MM.1S (cell line): Measurements from ENCODE around the gene STEAP1.

Experiments used
- DNase-seq: peaks from one replicate; pipeline ENCODE4 v3.0.0-alpha.2; 2015
- H2AFZ ChIP-seq: fragments of 300-600 bp; sonication (generic); 2 replicates; pipeline ENCODE4 v1.6.0; 2016; ENCODE audit warnings: antibody characterized with exemption, low read length
- H3F3A ChIP-seq: fragments of 300-600 bp; sonication (generic); 2 replicates; pipeline ENCODE4 v1.6.1; 2016; ENCODE audit warnings: mild to moderate bottlenecking, antibody characterized with exemption, low read length, moderate library complexity, mixed read lengths; ENCODE audit not compliant: insufficient read depth
- H3K27ac ChIP-seq: fragments of 300-600 bp; sonication (generic); 2 replicates; pipeline ENCODE4 v1.5.1; 2016; ENCODE audit warnings: mild to moderate bottlenecking, low read length
- H3K27me3 ChIP-seq: fragments of 300-600 bp; sonication (generic); replicated peaks from 2 replicates; pipeline ENCODE4 v1.6.0; 2016; ENCODE audit warnings: low read length; ENCODE audit not compliant: insufficient read depth
- H3K36me3 ChIP-seq: fragments of 300-600 bp; sonication (generic); replicated peaks from 2 replicates; pipeline ENCODE4 v1.6.1; 2016; ENCODE audit warnings: mild to moderate bottlenecking, low read length, mixed read lengths; ENCODE audit not compliant: insufficient read depth
- H3K4me1 ChIP-seq: fragments of 300-600 bp; sonication (generic); 2 replicates; pipeline ENCODE4 v1.6.1; 2016; ENCODE audit warnings: low read length, mixed read lengths
- H3K4me2 ChIP-seq: fragments of 300-600 bp; sonication (generic); 2 replicates; pipeline ENCODE4 v1.6.0; 2016; ENCODE audit warnings: low read depth, low read length
- H3K4me3 ChIP-seq: fragments of 300-600 bp; sonication (generic); 2 replicates; pipeline ENCODE4 v1.5.1; 2016; ENCODE audit warnings: low read length, mixed read lengths
- H3K79me2 ChIP-seq: fragments of 300-600 bp; sonication (generic); 2 replicates; pipeline ENCODE4 v1.6.1; 2016; ENCODE audit warnings: mixed run types, low read length, mixed read lengths
- H3K9ac ChIP-seq: fragments of 300-600 bp; sonication (generic); 2 replicates; pipeline ENCODE4 v1.6.1; 2016; ENCODE audit warnings: low read length, mixed read lengths
- H3K9me2 ChIP-seq: fragments of 300-600 bp; sonication (generic); replicated peaks from 2 replicates; pipeline ENCODE4 v1.6.1; 2016; ENCODE audit warnings: mild to moderate bottlenecking, low read length, mixed read lengths; ENCODE audit not compliant: insufficient read depth
- H3K9me3 ChIP-seq: fragments of 300-600 bp; sonication (generic); replicated peaks from 2 replicates; pipeline ENCODE4 v1.6.1; 2016; ENCODE audit warnings: mild to moderate bottlenecking, low read length, mixed read lengths; ENCODE audit not compliant: insufficient read depth
- H4K20me1 ChIP-seq: fragments of 300-600 bp; sonication (generic); 2 replicates; pipeline ENCODE4 v1.6.1; 2016; ENCODE audit warnings: mild to moderate bottlenecking, low read length, moderate library complexity, mixed read lengths; ENCODE audit not compliant: insufficient read depth
- EZH2 ChIP-seq: fragments of 300-600 bp; sonication (generic); optimal IDR thresholded peaks from 2 replicates; pipeline ENCODE3; 2017; ENCODE audit warnings: low read depth, mild to moderate bottlenecking, antibody characterized with exemption, low read length, mixed read lengths
- EZH2phosphoT487 ChIP-seq: fragments of 300-600 bp; sonication (generic); IDR thresholded peaks from 2 replicates; pipeline ENCODE4 v1.6.1; 2018; ENCODE audit warnings: antibody characterized with exemption, low read length
- TF ChIP-seq, protein P1 (sequence below): fragments of 300-600 bp; sonication (generic); IDR thresholded peaks from 2 replicates; pipeline ENCODE4 v1.5.1; 2016; ENCODE audit warnings: antibody characterized with exemption, low read length, mixed read lengths

STEAP1 gene

DNA sequence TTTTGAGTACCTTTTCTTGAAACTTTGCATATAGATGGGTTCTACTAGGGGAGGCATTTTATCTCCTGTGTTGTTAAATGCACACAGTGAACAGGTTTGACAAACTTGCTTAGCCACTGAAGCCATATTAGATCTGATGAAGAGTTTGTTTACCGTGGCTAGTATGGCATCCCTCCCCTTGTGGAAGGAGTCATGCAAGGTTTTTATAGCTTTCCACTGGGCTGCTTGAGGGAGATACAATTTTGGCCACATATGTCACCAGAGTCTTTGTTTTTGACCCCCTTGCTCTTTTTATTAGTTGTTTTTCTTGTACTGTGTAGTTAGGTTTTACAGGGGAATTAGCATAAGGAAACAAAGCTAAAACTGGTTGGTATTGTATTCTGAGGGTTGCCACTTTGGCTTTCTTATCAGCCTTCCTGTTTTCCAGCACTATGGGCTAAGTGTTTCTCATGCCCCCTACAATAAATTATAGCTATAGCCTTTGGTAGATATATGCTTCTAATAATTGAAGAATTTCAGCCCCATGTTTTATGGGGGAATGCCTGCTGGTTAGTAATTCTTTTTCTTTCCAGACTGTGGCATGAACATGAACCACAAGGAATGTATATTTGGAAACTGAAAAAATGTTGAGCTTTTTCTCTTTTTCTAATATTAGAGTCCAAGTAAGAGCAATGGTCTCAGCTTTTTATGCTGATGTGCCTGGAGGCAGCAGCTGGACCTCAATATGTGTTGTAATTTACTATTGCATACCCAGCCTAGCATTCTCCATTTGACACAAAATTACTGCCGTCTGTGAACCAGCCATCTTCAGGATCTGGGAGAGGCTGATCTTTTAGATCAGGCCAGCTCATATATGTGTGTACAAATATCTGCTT lies 38.8 kb downstream of the STEAP1 start:
- DNase-seq, result peak; percentile 26
- H3K4me3 ChIP-seq, result no peak overlapping the region
- H4K20me1 ChIP-seq, result no peaks in the 10 kb centered on the region
- 0 out of 2 replicates have a peak, but pooled peaks cover 7% of the 10 kb centered on the region for H3K4me1 ChIP-seq
- H3K9ac ChIP-seq, result no peak overlapping the region
- no peaks in the 10 kb centered on the region for H3K36me3 ChIP-seq
- no peak overlapping the region for H2AFZ ChIP-seq
- no peaks in the 10 kb centered on the region for H3K9me2 ChIP-seq
- TF ChIP-seq, protein P1, sequence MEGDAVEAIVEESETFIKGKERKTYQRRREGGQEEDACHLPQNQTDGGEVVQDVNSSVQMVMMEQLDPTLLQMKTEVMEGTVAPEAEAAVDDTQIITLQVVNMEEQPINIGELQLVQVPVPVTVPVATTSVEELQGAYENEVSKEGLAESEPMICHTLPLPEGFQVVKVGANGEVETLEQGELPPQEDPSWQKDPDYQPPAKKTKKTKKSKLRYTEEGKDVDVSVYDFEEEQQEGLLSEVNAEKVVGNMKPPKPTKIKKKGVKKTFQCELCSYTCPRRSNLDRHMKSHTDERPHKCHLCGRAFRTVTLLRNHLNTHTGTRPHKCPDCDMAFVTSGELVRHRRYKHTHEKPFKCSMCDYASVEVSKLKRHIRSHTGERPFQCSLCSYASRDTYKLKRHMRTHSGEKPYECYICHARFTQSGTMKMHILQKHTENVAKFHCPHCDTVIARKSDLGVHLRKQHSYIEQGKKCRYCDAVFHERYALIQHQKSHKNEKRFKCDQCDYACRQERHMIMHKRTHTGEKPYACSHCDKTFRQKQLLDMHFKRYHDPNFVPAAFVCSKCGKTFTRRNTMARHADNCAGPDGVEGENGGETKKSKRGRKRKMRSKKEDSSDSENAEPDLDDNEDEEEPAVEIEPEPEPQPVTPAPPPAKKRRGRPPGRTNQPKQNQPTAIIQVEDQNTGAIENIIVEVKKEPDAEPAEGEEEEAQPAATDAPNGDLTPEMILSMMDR, result no peak
- TF ChIP-seq EZH2phosphoT487 (no peak), EZH2 (no peak)
- no peaks in the 10 kb centered on the region for H3K79me2 ChIP-seq
- H3K27ac ChIP-seq, result no peak overlapping the region
- peak overlapping the region; percentile 37; the same call in 1 of the 2 replicates for H3K4me2 ChIP-seq
- no peaks in the 10 kb centered on the region for H3F3A ChIP-seq
- no peaks in the 10 kb centered on the region for H3K9me3 ChIP-seq
- H3K27me3 ChIP-seq, result no peaks in the 10 kb centered on the region

DNA sequence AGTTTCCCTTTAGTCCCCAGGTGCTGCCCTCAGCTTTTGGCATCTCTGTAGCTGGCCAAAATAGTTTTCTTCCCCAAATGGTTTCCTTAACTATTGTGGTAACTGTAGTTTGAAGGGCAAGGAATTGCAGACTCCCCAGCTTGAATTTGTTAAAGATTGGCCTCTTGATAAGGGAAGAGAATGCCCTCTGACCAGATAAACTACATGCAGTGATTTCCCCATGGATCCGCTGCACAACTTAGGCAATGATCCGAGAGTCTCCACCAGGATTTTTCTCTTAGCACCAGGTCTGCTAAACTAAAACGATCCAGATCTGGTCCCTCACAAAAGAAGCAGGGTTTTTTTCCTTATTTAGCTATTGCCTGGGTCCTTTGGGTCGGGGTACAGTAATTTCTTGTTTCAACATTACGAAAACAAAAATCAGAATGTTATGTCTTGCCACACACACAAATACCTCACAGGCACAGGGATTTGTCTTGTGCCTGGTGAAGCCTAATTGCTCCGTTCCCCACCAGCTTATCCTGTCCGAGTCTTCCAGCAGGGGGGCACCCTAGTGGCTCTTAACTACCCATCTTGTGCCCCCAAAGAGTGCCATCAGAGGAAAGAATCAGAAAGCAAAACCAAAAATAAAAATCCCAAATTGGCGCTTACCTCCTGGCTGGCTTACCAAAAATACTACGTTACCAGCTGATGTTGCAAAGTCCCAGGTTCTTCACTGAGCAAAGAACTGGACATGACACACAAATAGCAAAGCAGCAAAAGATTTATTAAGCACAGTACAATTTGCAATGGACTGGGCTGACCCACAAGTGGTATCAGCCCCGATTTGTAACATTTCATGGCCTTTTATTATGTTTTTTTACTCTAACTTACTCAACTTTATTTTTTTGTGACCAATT lies 40.9 kb downstream of the STEAP1 start:
- Histone ChIP-seq H3K79me2 (no peaks in the 10 kb centered on the region), H3K9ac (no peak overlapping the region), H3K27ac (no peak overlapping the region), H3K9me3 (no peaks in the 10 kb centered on the region), H3F3A (no peaks in the 10 kb centered on the region), H4K20me1 (no peaks in the 10 kb centered on the region), H3K4me3 (no peak overlapping the region), H3K36me3 (no peaks in the 10 kb centered on the region), H2AFZ (no peak overlapping the region), H3K4me2 (no peak overlapping the region), H3K27me3 (no peaks in the 10 kb centered on the region), H3K4me1 (0 out of 2 replicates have a peak, but pooled peaks cover 7% of the 10 kb centered on the region), H3K9me2 (no peaks in the 10 kb centered on the region)
- DNase-seq, result no peak
- TF ChIP-seq EZH2phosphoT487 (no peak), EZH2 (no peak)
- TF ChIP-seq, protein P1, result no peak

DNA sequence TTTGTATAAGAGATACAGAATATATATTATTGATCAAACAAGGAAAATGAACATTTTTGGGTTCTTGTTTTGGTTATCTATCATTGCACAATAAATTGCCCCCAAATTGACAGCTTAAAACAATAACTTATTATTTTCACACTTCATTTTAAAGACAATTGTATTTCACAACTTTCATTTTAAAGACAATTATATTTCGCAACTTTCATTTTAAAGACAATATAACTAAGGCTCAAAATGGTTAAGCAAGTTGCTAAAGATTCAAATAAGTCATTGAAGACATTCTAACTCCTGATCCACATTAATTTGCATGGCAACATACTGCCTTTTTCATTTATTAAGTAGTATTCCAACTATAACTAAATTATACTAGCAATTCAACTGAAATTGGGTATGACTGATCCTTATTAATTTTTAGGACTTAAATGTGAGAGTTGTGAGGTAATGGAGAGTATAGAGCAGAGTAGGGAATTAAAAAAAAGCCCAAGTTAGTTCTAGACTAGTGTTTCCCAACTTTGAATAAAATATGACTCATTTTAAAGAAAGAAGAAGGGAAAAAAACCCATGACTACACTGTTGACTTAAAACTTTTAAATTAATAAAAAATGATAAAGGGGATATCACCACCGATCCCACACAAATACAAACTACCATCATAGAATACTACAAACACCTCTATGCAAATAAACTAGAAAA lies 47.4 kb downstream of the STEAP1 start:
- no peak for DNase-seq
- Histone ChIP-seq H3K9ac (no peak overlapping the region), H3K9me2 (no peaks in the 10 kb centered on the region), H3K36me3 (no peaks in the 10 kb centered on the region), H3K9me3 (no peaks in the 10 kb centered on the region), H4K20me1 (no peaks in the 10 kb centered on the region), H3K79me2 (no peaks in the 10 kb centered on the region), H3F3A (no peaks in the 10 kb centered on the region), H3K27ac (no peak overlapping the region), H3K4me1 (no peaks in the 10 kb centered on the region), H2AFZ (no peak overlapping the region), H3K4me3 (no peak overlapping the region), H3K4me2 (no peak overlapping the region), H3K27me3 (no peaks in the 10 kb centered on the region)
- TF ChIP-seq EZH2phosphoT487, result no peak
- TF ChIP-seq, protein P1, result no peak
